Activated CD4-positive, alpha-beta memory T cell treated with anti-CD3 and anti-CD28 coated beads for 36 hours (primary cell): Measurements from ENCODE around the gene ATF6B. TPM values are rescaled to one million over a fixed set of nuclear protein-coding genes. Genes with fewer than 3 reads are reported as not detected.
A peak's percentile ranks its signal among the peaks of the same experiment; 100 is the strongest.

Source experiments
- CTCF ChIA-PET: fragments of 350-600 bp; sonication (Branson Sonifier 250); formaldehyde crosslinking; loops from one replicate; lab custom pipeline; 2021; ENCODE audit warnings: antibody characterized with exemption, inconsistent platforms; lab: Charles Lee
- POLR2A ChIA-PET: fragments of 350-600 bp; sonication (Branson Sonifier 250); formaldehyde crosslinking; loops from one replicate; lab custom pipeline; 2021; ENCODE audit warnings: antibody characterized with exemption; lab: Charles Lee
- DNase-seq: peaks from one replicate; pipeline ENCODE4 v3.0.0-alpha.2; 2020
- H3K27ac Mint-ChIP-seq: one replicate; pipeline ENCODE4 v1.8.0; 2021; ENCODE audit warnings: mixed read lengths
- H3K27me3 Mint-ChIP-seq: one replicate; pipeline ENCODE4 v1.8.0; 2021; ENCODE audit warnings: mixed read lengths
- H3K36me3 Mint-ChIP-seq: one replicate; pipeline ENCODE4 v1.8.0; 2021; ENCODE audit warnings: mixed read lengths
- H3K4me1 Mint-ChIP-seq: one replicate; pipeline ENCODE4 v1.8.0; 2021; ENCODE audit warnings: low read depth, mixed read lengths
- H3K4me3 Mint-ChIP-seq: one replicate; pipeline ENCODE4 v1.8.0; 2021; ENCODE audit warnings: mild to moderate bottlenecking, mixed read lengths
- H3K9me3 Mint-ChIP-seq: one replicate; pipeline ENCODE4 v1.8.0; 2021; ENCODE audit warnings: mixed read lengths
- intact Hi-C: fragments of 100-400 bp; cut with micrococcal nuclease; formaldehyde crosslinking; loops from one replicate; pipeline ENCODE4 v1.15.1; 2023
- total RNA-seq, 2 experiments: library from RNA; stranded (reverse); gene quantifications; one replicate each; pipeline ENCODE4 v1.2.3, GENCODE V29; 2021

Gene ATF6B
- total RNA-seq, 2 experiments from 2014 or later = 67.4 to 80.9 TPM

DNA sequence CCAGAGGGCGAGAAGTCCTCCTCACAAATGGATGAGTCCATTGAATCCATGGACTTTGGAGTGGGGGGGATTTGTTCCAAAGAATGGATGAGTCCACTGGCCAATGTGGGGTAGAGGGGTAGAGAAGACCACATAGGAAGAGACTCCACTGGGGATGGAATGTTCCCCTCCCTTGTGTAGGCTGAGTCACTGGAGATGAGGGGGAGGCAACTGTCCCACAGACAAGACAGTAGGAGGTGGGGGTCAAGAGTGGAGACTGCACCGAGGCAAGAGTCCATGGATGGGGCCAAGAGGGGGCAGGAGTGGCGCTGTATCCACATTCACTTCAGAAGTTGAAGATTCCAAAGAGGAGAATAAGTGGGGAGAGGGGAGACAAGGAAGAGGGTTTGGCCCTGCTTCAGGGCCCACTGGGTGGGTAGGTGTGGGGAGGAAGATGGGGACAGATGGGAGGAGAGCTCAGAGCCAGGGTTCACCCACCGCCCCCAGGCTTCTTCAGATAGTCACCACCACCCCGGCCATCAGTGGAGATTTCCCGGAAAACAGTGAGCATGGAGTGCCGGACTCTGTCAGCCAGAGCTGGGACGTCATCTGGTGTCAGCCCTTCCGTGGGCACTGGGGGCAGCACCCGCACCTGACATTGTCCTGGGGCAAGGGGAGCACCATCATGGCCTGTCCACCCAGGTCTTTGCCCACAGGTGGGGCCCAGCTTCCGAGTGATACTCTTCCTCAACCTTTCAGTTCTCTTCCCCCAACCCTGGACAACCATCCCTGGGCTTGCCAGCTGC is 41.0 kb upstream of the ATF6B start:
- Mint-ChIP-seq H3K27ac (no peak overlapping the region), H3K4me1 (peaks cover 15% of the 10 kb centered on the region), H3K4me3 (no peak overlapping the region), H3K27me3 (no peaks in the 10 kb centered on the region), H3K36me3 (peaks cover 23% of the 10 kb centered on the region), H3K9me3 (no peaks in the 10 kb centered on the region)
- CTCF ChIA-PET = interaction anchor here (0.7 kb wide), 1 partner anchor 50 kb away, joined by 3 read pairs; no protein-coding TSS in a partner anchor
- intact Hi-C loops = no loop called here
- no peak for DNase-seq
- POLR2A ChIA-PET = no interaction called here

DNA sequence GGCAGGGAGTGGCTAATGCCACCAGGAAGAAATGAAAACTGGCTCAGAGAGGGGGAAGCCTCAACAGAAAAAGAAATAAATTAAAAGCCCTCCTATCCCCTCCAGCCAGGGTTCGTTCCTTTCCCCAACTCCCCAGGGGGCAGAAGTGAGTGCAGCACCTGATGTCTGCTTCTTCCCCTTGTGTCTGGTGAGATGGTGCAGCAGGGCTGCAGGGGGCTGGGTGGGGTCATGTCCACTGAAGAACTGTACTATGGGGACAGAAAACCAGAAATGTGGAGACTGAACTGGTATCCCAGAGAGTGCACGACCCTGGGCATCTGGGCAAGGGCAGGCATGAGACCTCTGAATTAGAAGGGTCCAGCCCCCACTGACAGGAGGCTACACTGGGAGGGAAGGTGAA is 40.3 kb upstream of the ATF6B start:
- no peak for DNase-seq
- Mint-ChIP-seq H3K4me1 (peaks cover 8% of the 10 kb centered on the region), H3K27me3 (no peaks in the 10 kb centered on the region), H3K36me3 (peaks cover 23% of the 10 kb centered on the region), H3K9me3 (no peaks in the 10 kb centered on the region), H3K27ac (no peak overlapping the region), H3K4me3 (no peak overlapping the region)
- ChIA-PET POLR2A (no interaction called here), CTCF (no interaction called here)
- intact Hi-C loops = no loop called here

GRCh38 chr6:32167761-32168262 is 39.8 kb upstream of the ATF6B start:
- DNase-seq = no peak
- ChIA-PET CTCF (no interaction called here), POLR2A (no interaction called here)
- Mint-ChIP-seq H3K4me3 (no peak overlapping the region), H3K27ac (no peak overlapping the region), H3K36me3 (peaks cover 23% of the 10 kb centered on the region), H3K4me1 (peaks cover 3% of the 10 kb centered on the region), H3K9me3 (no peaks in the 10 kb centered on the region), H3K27me3 (no peaks in the 10 kb centered on the region)
- intact Hi-C loops = no loop called here

DNA sequence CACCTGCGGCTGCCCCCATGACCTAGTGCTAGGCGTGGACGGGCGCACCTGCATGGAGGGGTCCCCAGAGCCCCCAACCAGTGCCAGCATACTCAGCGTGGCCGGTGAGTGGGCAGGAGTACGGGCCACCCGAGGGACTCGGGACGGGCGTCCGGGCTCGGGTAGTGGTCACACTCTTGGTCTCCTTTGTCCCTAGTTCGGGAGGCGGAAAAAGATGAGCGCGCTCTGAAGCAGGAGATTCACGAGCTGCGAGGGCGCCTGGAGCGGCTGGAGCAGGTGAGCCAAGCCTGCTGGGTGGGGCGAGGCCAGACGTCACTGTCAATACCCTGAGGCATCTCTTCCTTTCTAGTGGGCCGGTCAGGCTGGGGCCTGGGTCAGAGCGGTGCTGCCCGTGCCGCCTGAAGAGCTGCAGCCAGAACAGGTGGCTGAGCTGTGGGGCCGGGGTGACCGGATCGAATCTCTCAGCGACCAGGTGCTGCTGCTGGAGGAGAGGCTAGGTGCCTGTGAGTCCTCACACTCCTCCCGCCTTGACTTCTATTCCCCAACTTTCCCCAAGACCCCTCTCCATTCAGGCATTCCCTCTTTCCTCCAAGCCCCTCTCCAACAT is 39.2 kb upstream of the ATF6B start:
- ChIA-PET CTCF (no interaction called here), POLR2A (no interaction called here)
- Mint-ChIP-seq H3K27ac (no peak overlapping the region), H3K36me3 (peaks cover 23% of the 10 kb centered on the region), H3K27me3 (no peaks in the 10 kb centered on the region), H3K4me1 (no peaks in the 10 kb centered on the region), H3K9me3 (no peaks in the 10 kb centered on the region), H3K4me3 (no peak overlapping the region)
- intact Hi-C loops = no loop called here
- DNase-seq = no peak

- ChIA-PET POLR2A (no interaction called here), CTCF (no interaction called here)
- Mint-ChIP-seq H3K27ac (no peak overlapping the region), H3K27me3 (no peaks in the 10 kb centered on the region), H3K36me3 (peaks cover 23% of the 10 kb centered on the region), H3K4me3 (no peak overlapping the region), H3K9me3 (no peaks in the 10 kb centered on the region), H3K4me1 (no peaks in the 10 kb centered on the region)
- no peak for DNase-seq
- intact Hi-C loops = no loop called here
Observed at GRCh38 chr6:32166411-32167061, 38.5 kb upstream of the ATF6B start.

GRCh38 chr6:32164295-32164694 is 36.2 kb upstream of the ATF6B start, which contains the start of gene EGFL8:
EGFL8 (plus strand) TSS chr6:32164595; CDS start chr6:32166166, 1,571 bp downstream.
- CTCF ChIA-PET = interaction anchor here (1.4 kb wide), 1 partner anchor 10 kb away, joined by 4 read pairs; no protein-coding TSS in a partner anchor
- peaks cover 12% of the 10 kb centered on the region for H3K36me3 Mint-ChIP-seq

GRCh38 chr6:32163559-32164258 is 35.7 kb upstream of the ATF6B start:
- H3K4me3 Mint-ChIP-seq = no peak overlapping the region
- H3K36me3 Mint-ChIP-seq = peaks cover 9% of the 10 kb centered on the region
- no peak overlapping the region for H3K27ac Mint-ChIP-seq
- H3K9me3 Mint-ChIP-seq = no peaks in the 10 kb centered on the region
- POLR2A ChIA-PET = no interaction called here
- H3K27me3 Mint-ChIP-seq = no peaks in the 10 kb centered on the region
- CTCF ChIA-PET = interaction anchor here (1.4 kb wide), 1 partner anchor 9 kb away, joined by 4 read pairs; no protein-coding TSS in a partner anchor
- H3K4me1 Mint-ChIP-seq = no peaks in the 10 kb centered on the region
- no peak for DNase-seq
- intact Hi-C loops = no loop called here

More at GRCh38 chr6:32164295-32164694, 36.2 kb upstream of the ATF6B start, which contains the start of gene EGFL8:
- Mint-ChIP-seq H3K4me3 (no peak within 1 kb of the TSS), H3K27me3 (no peaks in the 10 kb centered on the region), H3K27ac (no peak within 1 kb of the TSS), H3K9me3 (no peaks in the 10 kb centered on the region), H3K4me1 (no peaks in the 10 kb centered on the region)
- POLR2A ChIA-PET = no interaction called here
- intact Hi-C loops = no loop called here
- DNase-seq = no peak

GRCh38 chr6:32158052-32158451 is 30.0 kb upstream of the ATF6B start:
- Mint-ChIP-seq H3K36me3 (peaks cover 10% of the 10 kb centered on the region), H3K4me1 (peaks cover 17% of the 10 kb centered on the region), H3K4me3 (no peak overlapping the region), H3K27ac (no peak overlapping the region), H3K9me3 (no peaks in the 10 kb centered on the region), H3K27me3 (no peaks in the 10 kb centered on the region)
- DNase-seq = no peak
- POLR2A ChIA-PET = no interaction called here
- CTCF ChIA-PET = interaction anchor here (0.6 to 2.3 kb wide), 4 partner anchors 27 to 117 kb away, joined by 3 to 9 read pairs (median 3); no protein-coding TSS in a partner anchor
- intact Hi-C loops = no loop called here

- Mint-ChIP-seq H3K4me1 (peaks cover 25% of the 10 kb centered on the region), H3K27ac (no peak overlapping the region), H3K4me3 (no peak overlapping the region), H3K27me3 (no peaks in the 10 kb centered on the region), H3K9me3 (no peaks in the 10 kb centered on the region), H3K36me3 (peaks cover 10% of the 10 kb centered on the region)
- DNase-seq = no peak
- intact Hi-C loops = no loop called here
- ChIA-PET POLR2A (no interaction called here), CTCF (interaction anchor here (2.3 kb wide), 1 partner anchor 38 kb away, joined by 9 read pairs; no protein-coding TSS in a partner anchor)
Observed at GRCh38 chr6:32156891-32157290, 28.8 kb upstream of the ATF6B start.

GRCh38 chr6:32154514-32155161 is 26.6 kb upstream of the ATF6B start:
- Mint-ChIP-seq H3K27me3 (peaks cover 13% of the 10 kb centered on the region), H3K4me3 (peak overlapping the region; percentile 98), H3K36me3 (peaks cover 10% of the 10 kb centered on the region), H3K4me1 (peaks cover 31% of the 10 kb centered on the region), H3K9me3 (no peaks in the 10 kb centered on the region), H3K27ac (peak overlapping the region; percentile 79)
- CTCF ChIA-PET = interaction anchor here (0.8 to 1.3 kb wide), 8 partner anchors 10 to 107 kb away, joined by 3 to 10 read pairs (median 4); partner anchors contain the start of genes ATF6B, EGFL8 and FKBPL
- peak; percentile 78 for DNase-seq
- POLR2A ChIA-PET = interaction anchor here (1.1 to 1.3 kb wide), 2 partner anchors 24 to 27 kb away, joined by 6 read pairs; partner anchors contain the start of genes ATF6B and FKBPL
- intact Hi-C loops = loop anchor here (1.0 kb wide), 4 partner anchors 24 to 67 kb away; partner anchors contain the start of genes ATF6B and RNF5
